ENCODE results near the gene HK3.

HK3 gene

GRCh38 chr5:176938472-176938871 is 39.3 kb upstream of the HK3 start:
- no peak for TF ChIP-seq CTCF (IDR thresholded peaks at IDR 0.05; ENCODE audit: control extremely low read depth, extremely low read depth, low read depth, missing control alignments)
- no peak for DNase-seq (ENCODE audit: extremely low spot score)
- ChIA-PET POLR2A (no interaction called here), CTCF (interaction anchor here (0.6 kb wide), 1 partner anchor 35 kb away, joined by 3 read pairs; no protein-coding TSS in a partner anchor)

GRCh38 chr5:176935017-176935416 is 35.9 kb upstream of the HK3 start:
- ChIA-PET POLR2A (no interaction called here), CTCF (interaction anchor here (0.6 to 1.9 kb wide), 3 partner anchors 36 to 274 kb away, joined by 3 to 4 read pairs (median 4); no protein-coding TSS in a partner anchor)
- DNase-seq (ENCODE audit: extremely low spot score): no peak
- TF ChIP-seq CTCF (IDR thresholded peaks at IDR 0.05; ENCODE audit: control extremely low read depth, extremely low read depth, low read depth, missing control alignments): no peak

- no peak for DNase-seq (ENCODE audit: extremely low spot score)
- TF ChIP-seq CTCF (IDR thresholded peaks at IDR 0.05; ENCODE audit: control extremely low read depth, extremely low read depth, low read depth, missing control alignments): no peak
- ChIA-PET CTCF (interaction anchor here (0.6 to 1.9 kb wide), 3 partner anchors 36 to 274 kb away, joined by 3 to 4 read pairs (median 4); no protein-coding TSS in a partner anchor), POLR2A (no interaction called here)
Observed at GRCh38 chr5:176934309-176934930, 35.3 kb upstream of the HK3 start.

- ChIA-PET POLR2A (no interaction called here), CTCF (interaction anchor here (1.0 to 1.8 kb wide), 2 partner anchors 12 to 17 kb away, joined by 3 to 6 read pairs; no protein-coding TSS in a partner anchor)
- DNase-seq (ENCODE audit: extremely low spot score): no peak
- no peak for TF ChIP-seq CTCF (IDR thresholded peaks at IDR 0.05; ENCODE audit: control extremely low read depth, extremely low read depth, low read depth, missing control alignments)
Observed at GRCh38 chr5:176929654-176930053, 30.5 kb upstream of the HK3 start.

- no peak for DNase-seq (ENCODE audit: extremely low spot score)
- ChIA-PET POLR2A (interaction anchor here (0.7 kb wide), 1 partner anchor 197 kb away, joined by 6 read pairs; no protein-coding TSS in a partner anchor), CTCF (interaction anchor here (1.3 kb wide), 1 partner anchor 13 kb away, joined by 3 read pairs; no protein-coding TSS in a partner anchor)
- TF ChIP-seq CTCF (IDR thresholded peaks at IDR 0.05; ENCODE audit: control extremely low read depth, extremely low read depth, low read depth, missing control alignments): no peak
Observed at GRCh38 chr5:176927562-176927961, 28.4 kb upstream of the HK3 start.

GRCh38 chr5:176922817-176923216 is 23.7 kb upstream of the HK3 start:
- no peak for TF ChIP-seq CTCF (IDR thresholded peaks at IDR 0.05; ENCODE audit: control extremely low read depth, extremely low read depth, low read depth, missing control alignments)
- CTCF ChIA-PET: no interaction called here
- DNase-seq (ENCODE audit: extremely low spot score): no peak
- POLR2A ChIA-PET: no interaction called here

All from GM10248 (cell line).